ENCODE results near the gene SMAD4.
"Not testable (repeated sequence)": the region's sequence is repeated elsewhere in the genome, so short reads cannot be mapped to it uniquely, and the experiment has no call there.

- TF ChIP-seq, protein P1, sequence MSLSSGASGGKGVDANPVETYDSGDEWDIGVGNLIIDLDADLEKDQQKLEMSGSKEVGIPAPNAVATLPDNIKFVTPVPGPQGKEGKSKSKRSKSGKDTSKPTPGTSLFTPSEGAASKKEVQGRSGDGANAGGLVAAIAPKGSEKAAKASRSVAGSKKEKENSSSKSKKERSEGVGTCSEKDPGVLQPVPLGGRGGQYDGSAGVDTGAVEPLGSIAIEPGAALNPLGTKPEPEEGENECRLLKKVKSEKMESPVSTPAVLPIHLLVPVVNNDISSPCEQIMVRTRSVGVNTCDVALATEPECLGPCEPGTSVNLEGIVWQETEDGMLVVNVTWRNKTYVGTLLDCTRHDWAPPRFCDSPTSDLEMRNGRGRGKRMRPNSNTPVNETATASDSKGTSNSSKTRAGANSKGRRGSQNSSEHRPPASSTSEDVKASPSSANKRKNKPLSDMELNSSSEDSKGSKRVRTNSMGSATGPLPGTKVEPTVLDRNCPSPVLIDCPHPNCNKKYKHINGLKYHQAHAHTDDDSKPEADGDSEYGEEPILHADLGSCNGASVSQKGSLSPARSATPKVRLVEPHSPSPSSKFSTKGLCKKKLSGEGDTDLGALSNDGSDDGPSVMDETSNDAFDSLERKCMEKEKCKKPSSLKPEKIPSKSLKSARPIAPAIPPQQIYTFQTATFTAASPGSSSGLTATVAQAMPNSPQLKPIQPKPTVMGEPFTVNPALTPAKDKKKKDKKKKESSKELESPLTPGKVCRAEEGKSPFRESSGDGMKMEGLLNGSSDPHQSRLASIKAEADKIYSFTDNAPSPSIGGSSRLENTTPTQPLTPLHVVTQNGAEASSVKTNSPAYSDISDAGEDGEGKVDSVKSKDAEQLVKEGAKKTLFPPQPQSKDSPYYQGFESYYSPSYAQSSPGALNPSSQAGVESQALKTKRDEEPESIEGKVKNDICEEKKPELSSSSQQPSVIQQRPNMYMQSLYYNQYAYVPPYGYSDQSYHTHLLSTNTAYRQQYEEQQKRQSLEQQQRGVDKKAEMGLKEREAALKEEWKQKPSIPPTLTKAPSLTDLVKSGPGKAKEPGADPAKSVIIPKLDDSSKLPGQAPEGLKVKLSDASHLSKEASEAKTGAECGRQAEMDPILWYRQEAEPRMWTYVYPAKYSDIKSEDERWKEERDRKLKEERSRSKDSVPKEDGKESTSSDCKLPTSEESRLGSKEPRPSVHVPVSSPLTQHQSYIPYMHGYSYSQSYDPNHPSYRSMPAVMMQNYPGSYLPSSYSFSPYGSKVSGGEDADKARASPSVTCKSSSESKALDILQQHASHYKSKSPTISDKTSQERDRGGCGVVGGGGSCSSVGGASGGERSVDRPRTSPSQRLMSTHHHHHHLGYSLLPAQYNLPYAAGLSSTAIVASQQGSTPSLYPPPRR (CRISPR knock-in tag; IDR thresholded peaks at IDR 0.05; ENCODE audit: borderline replicate concordance): not testable (repeated sequence)
- TF ChIP-seq ZIK1 (CRISPR knock-in tag; IDR thresholded peaks at IDR 0.05; ENCODE audit: borderline replicate concordance, low read depth); KLF15 (CRISPR knock-in tag; IDR thresholded peaks at IDR 0.05; ENCODE audit: borderline replicate concordance): not testable (repeated sequence)
Measured at GRCh38 chr18:51116996-51117395, 87.0 kb downstream of the SMAD4 start.
